ENCODE data around the gene SGTA.
A peak's percentile ranks its signal among the peaks of the same experiment; 100 is the strongest.
"Not testable (repeated sequence)": the region's sequence is repeated elsewhere in the genome, so short reads cannot be mapped to it uniquely, and the experiment has no call there.

SGTA gene

GRCh38 chr19:2714531-2715269 lies 68.4 kb downstream of the SGTA start:
- in situ Hi-C loops (cut with HindIII; ENCODE audit: low pct_ligation_motif_present, low sequenced_read_pairs), result no loop called here
- no peaks in the 10 kb centered on the region for H3K27me3 ChIP-seq (replicated peaks)
- DNase-seq, result no peak
- no peak overlapping the region for H3K4me3 ChIP-seq (ENCODE audit: low read depth, low read length)
- no peak for TF ChIP-seq CTCF (IDR thresholded peaks at IDR 0.05; ENCODE audit: low read depth, low read length, missing control alignments)
- no peak overlapping the region for H3K27ac ChIP-seq
- H3K36me3 ChIP-seq (replicated peaks), result no peaks in the 10 kb centered on the region

GRCh38 chr19:2714102-2714501 lies 69.0 kb downstream of the SGTA start:
- H3K4me3 ChIP-seq (ENCODE audit: low read depth, low read length); H3K27me3 ChIP-seq (replicated peaks); H3K27ac ChIP-seq; H3K36me3 ChIP-seq (replicated peaks); DNase-seq; in situ Hi-C loops (cut with HindIII; ENCODE audit: low pct_ligation_motif_present, low sequenced_read_pairs): not testable (repeated sequence)

GRCh38 chr19:2713170-2713569 lies 69.9 kb downstream of the SGTA start:
- H3K27ac ChIP-seq; H3K27me3 ChIP-seq (replicated peaks); H3K4me3 ChIP-seq (ENCODE audit: low read depth, low read length); in situ Hi-C loops (cut with HindIII; ENCODE audit: low pct_ligation_motif_present, low sequenced_read_pairs); H3K36me3 ChIP-seq (replicated peaks); DNase-seq: not testable (repeated sequence)

GRCh38 chr19:2711875-2712205 lies 71.2 kb downstream of the SGTA start:
- Histone ChIP-seq H3K4me3 (ENCODE audit: low read depth, low read length) (no peak overlapping the region), H3K27me3 (replicated peaks) (no peaks in the 10 kb centered on the region), H3K27ac (no peak overlapping the region), H3K36me3 (replicated peaks) (no peaks in the 10 kb centered on the region)
- in situ Hi-C loops (cut with HindIII; ENCODE audit: low pct_ligation_motif_present, low sequenced_read_pairs), result no loop called here
- no peak for TF ChIP-seq CTCF (IDR thresholded peaks at IDR 0.05; ENCODE audit: low read depth, low read length, missing control alignments)
- DNase-seq, result no peak

- no peak for TF ChIP-seq CTCF (IDR thresholded peaks at IDR 0.05; ENCODE audit: low read depth, low read length, missing control alignments)
- in situ Hi-C loops (cut with HindIII; ENCODE audit: low pct_ligation_motif_present, low sequenced_read_pairs), result no loop called here
- Histone ChIP-seq H3K27me3 (replicated peaks) (no peaks in the 10 kb centered on the region), H3K27ac (peak overlapping the region; percentile 13), H3K36me3 (replicated peaks) (no peaks in the 10 kb centered on the region), H3K4me3 (ENCODE audit: low read depth, low read length) (no peak overlapping the region)
- DNase-seq, result peak; percentile 81
Measured at GRCh38 chr19:2711172-2711874, 71.8 kb downstream of the SGTA start.

- in situ Hi-C loops (cut with HindIII; ENCODE audit: low pct_ligation_motif_present, low sequenced_read_pairs), result no loop called here
- Histone ChIP-seq H3K36me3 (replicated peaks) (no peaks in the 10 kb centered on the region), H3K27me3 (replicated peaks) (peaks cover 7% of the 10 kb centered on the region), H3K27ac (no peak overlapping the region), H3K4me3 (ENCODE audit: low read depth, low read length) (no peak overlapping the region)
- no peak for DNase-seq
- no peak for TF ChIP-seq CTCF (IDR thresholded peaks at IDR 0.05; ENCODE audit: low read depth, low read length, missing control alignments)
Measured at GRCh38 chr19:2706251-2706650, 76.8 kb downstream of the SGTA start.

Measured in brain microvascular endothelial cell (primary cell).